Esophagus muscularis mucosa (tissue), 4 donors: Measurements from ENCODE around the gene ACAD11. TPM values are rescaled to one million over a fixed set of nuclear protein-coding genes. Genes with fewer than 3 reads are reported as not detected.

Source experiments
- DNase-seq: peaks from one replicate; pipeline ENCODE4 v3.0.0-alpha.2; 2017; ENCODE audit errors: extremely low spot score
- H3K27ac ChIP-seq, 4 donors: fragments of 200-600 bp; sonication (generic); replicated peaks in 1 of 4; 1 replicate in 3 of 4; 2 replicates in 1 of 4; pipeline ENCODE4 v1.5.1; 2016 to 2019; ENCODE audit warnings: mild to moderate bottlenecking in 1 of 4
- H3K27me3 ChIP-seq, 4 donors: fragments of 200-600 bp; sonication (generic); one replicate each; pipeline versions ENCODE4 v1.5.1 to v1.6.0; 2016 to 2019
- H3K36me3 ChIP-seq, 4 donors: fragments of 200-600 bp; sonication (generic); one replicate each; pipeline ENCODE4 v1.5.1; 2016 to 2019
- H3K4me1 ChIP-seq, 4 donors: fragments of 200-600 bp; sonication (generic); one replicate each; pipeline ENCODE4 v1.5.1; 2016 to 2019
- H3K4me3 ChIP-seq, 4 donors: fragments of 200-600 bp; sonication (generic); 1 replicate in 2 of 4; 2 replicates in 2 of 4; pipeline ENCODE4 v1.5.1; 2016 to 2019; ENCODE audit warnings: mild to moderate bottlenecking in 4 of 4, moderate library complexity in 1 of 4
- H3K9me3 ChIP-seq, 4 donors: fragments of 200-600 bp; sonication (generic); 1 replicate in 3 of 4; 2 replicates in 1 of 4; pipeline ENCODE4 v1.5.1; 2016 to 2019
- EP300 ChIP-seq: sonication (generic); formaldehyde crosslinking; IDR thresholded peaks from one replicate; pipeline ENCODE4 v1.6.1; 2017; ENCODE audit warnings: antibody characterized with exemption
- POLR2A ChIP-seq: fragments of 450-650 bp; IDR thresholded peaks from one replicate; pipeline ENCODE4 v1.6.1; 2017; ENCODE audit warnings: antibody characterized with exemption, moderate library complexity, mild to moderate bottlenecking, low read depth
- POLR2AphosphoS5 ChIP-seq, 2 donors: sonication (generic); formaldehyde crosslinking; IDR thresholded peaks; one replicate each; pipeline ENCODE4 v1.6.1; 2017; ENCODE audit warnings: antibody characterized with exemption in 2 of 2
- WGBS: methylation state at CpG from one replicate; pipeline ENCODE4 v1.1.5; 2018; 5-methylcytosine and 5-hydroxymethylcytosine counted together
- intact Hi-C: fragments of 100-400 bp; cut with DNase I; formaldehyde crosslinking; loops from one replicate; pipeline ENCODE4 v1.15.1; 2023
- total RNA-seq, 4 donors: library from RNA; depleted of rRNA; stranded (reverse); fragments of >200 nt; gene quantifications; one replicate each; pipeline versions ENCODE4 v1.1.0 to v1.2.1, GENCODE V29; 2016
- TF ChIP-seq, protein P1 (sequence below), 3 experiments: fragments of 200-600 bp in 2 of 3; fragments of 450-650 bp in 1 of 3; sonication (generic) in 2 of 3; IDR thresholded peaks; one replicate each; pipeline ENCODE4 v1.5.1; 2017 to 2019; ENCODE audit warnings: antibody characterized with exemption in 3 of 3, mild to moderate bottlenecking in 2 of 3, moderate library complexity in 1 of 3

The ACAD11 gene
- total RNA-seq, 4 donors from 2014 or later, result 14.1 to 26.6 (median 17.2) TPM

DNA sequence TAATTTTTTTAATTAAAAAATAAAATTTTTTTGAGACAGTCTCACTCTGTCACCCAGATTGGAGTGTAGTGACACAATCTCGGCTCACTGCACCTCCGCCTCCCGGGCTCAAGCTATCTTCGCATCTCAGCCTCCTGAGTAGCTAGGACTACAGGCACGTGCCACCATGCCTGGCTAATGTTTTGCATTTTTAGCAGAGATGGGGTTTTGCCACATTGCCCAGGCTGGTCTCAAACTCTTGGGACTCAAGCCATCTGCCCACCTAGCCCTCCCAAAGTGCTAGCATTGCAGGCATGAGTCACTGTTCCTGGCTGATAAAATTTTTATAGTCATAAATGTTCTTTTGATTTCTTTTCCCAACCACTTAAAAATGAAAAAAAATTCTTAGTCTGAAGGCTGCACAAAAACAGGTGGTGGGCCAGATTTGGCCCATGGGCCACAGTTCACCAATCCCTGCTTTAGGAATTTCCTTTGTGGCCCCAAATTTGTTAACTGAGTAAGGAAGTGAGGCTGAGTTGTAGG lies 9.7 kb upstream of the ACAD11 start:
- DNase-seq, result no peak
- intact Hi-C loops, result no loop called here
- Histone ChIP-seq H3K36me3 (peaks cover 0 to 54% (median 25%) of the 10 kb centered on the region in 4 donors), H3K4me3 (no peak overlapping the region), H3K9me3 (no peaks in the 10 kb centered on the region), H3K27ac (no peak overlapping the region), H3K27me3 (no peaks in the 10 kb centered on the region), H3K4me1 (peaks cover 0 to 9% (median 4%) of the 10 kb centered on the region in 4 donors)
- WGBS, result 95% methylated on average over 5 of the region's 5 CpGs
- TF ChIP-seq, protein P1, sequence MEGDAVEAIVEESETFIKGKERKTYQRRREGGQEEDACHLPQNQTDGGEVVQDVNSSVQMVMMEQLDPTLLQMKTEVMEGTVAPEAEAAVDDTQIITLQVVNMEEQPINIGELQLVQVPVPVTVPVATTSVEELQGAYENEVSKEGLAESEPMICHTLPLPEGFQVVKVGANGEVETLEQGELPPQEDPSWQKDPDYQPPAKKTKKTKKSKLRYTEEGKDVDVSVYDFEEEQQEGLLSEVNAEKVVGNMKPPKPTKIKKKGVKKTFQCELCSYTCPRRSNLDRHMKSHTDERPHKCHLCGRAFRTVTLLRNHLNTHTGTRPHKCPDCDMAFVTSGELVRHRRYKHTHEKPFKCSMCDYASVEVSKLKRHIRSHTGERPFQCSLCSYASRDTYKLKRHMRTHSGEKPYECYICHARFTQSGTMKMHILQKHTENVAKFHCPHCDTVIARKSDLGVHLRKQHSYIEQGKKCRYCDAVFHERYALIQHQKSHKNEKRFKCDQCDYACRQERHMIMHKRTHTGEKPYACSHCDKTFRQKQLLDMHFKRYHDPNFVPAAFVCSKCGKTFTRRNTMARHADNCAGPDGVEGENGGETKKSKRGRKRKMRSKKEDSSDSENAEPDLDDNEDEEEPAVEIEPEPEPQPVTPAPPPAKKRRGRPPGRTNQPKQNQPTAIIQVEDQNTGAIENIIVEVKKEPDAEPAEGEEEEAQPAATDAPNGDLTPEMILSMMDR (IDR thresholded peaks at IDR 0.05), result no peak
- TF ChIP-seq EP300 (no peak), POLR2A (no peak), POLR2AphosphoS5 (IDR thresholded peaks at IDR 0.05) (no peak)

DNA sequence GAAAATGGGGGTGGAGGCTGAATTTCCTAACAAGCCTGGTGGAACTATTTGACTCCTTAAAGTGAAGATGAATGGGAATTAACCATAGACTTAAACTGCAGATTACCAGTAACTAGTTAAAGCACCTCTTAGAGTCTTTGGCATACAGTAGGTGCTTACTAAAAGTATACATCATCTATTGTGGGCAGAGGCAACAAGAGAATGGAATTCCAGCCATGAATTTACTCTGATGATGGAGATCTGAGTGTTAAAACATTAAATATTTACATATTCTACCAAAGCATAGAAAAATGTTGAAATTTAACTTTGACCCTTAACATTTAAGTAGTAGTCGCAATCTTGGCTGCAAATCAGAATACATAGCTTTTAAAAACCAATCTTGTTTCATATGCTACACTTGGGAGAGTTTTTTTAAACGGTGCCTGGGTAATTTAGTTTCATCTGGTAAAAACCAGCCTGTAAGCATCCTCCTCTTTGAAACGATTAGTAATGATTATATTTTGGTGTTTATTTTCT lies 5.7 kb upstream of the ACAD11 start:
- Histone ChIP-seq H3K27ac (no peak overlapping the region), H3K4me3 (no peak overlapping the region), H3K36me3 (peaks cover 0 to 18% (median 0%) of the 10 kb centered on the region in 4 donors), H3K27me3 (no peaks in the 10 kb centered on the region), H3K4me1 (peaks cover 28 to 34% (median 32%) of the 10 kb centered on the region in 4 donors), H3K9me3 (no peaks in the 10 kb centered on the region)
- TF ChIP-seq POLR2AphosphoS5 (IDR thresholded peaks at IDR 0.05) (no peak), EP300 (no peak), POLR2A (no peak)
- TF ChIP-seq, protein P1 (IDR thresholded peaks at IDR 0.05), result no peak
- no peak for DNase-seq
- 50% methylated on average over 3 of the region's 3 CpGs for WGBS
- intact Hi-C loops, result no loop called here

DNA sequence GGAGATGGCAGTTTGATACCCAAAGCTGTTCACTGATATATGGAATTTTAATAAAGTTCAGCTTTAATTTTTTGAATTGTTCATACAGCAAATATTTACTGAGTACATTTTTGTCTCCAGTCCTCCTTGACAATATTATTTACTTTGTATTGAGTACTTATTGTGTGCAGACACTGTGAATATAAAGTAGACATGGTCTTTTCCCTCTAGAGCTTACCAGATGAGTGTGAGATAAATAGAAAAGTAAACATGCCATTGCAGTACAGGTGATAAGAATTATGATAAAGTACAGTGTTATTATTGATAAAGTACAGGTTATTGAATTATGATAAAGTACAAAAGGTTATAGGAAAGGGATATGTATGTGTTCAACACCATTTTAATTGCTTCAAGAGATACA lies 2.6 kb upstream of the ACAD11 start:
- no peaks in the 10 kb centered on the region for H3K27me3 ChIP-seq
- H3K4me1 ChIP-seq, result peaks cover 42 to 55% (median 45%) of the 10 kb centered on the region in 4 donors
- intact Hi-C loops, result loop anchor here (5.0 kb wide), 1 partner anchor 60 kb away; the partner anchor contains the start of gene NPHP3
- no peaks in the 10 kb centered on the region for H3K9me3 ChIP-seq
- no peak for TF ChIP-seq POLR2AphosphoS5 (IDR thresholded peaks at IDR 0.05)
- no peak for TF ChIP-seq POLR2A
- TF ChIP-seq, protein P1 (IDR thresholded peaks at IDR 0.05), result no peak
- no peak for TF ChIP-seq EP300
- H3K27ac ChIP-seq, result no peak overlapping the region
- no peak overlapping the region for H3K4me3 ChIP-seq
- no peak for DNase-seq
- peaks cover 0 to 3% (median 0%) of the 10 kb centered on the region in 4 donors for H3K36me3 ChIP-seq

DNA sequence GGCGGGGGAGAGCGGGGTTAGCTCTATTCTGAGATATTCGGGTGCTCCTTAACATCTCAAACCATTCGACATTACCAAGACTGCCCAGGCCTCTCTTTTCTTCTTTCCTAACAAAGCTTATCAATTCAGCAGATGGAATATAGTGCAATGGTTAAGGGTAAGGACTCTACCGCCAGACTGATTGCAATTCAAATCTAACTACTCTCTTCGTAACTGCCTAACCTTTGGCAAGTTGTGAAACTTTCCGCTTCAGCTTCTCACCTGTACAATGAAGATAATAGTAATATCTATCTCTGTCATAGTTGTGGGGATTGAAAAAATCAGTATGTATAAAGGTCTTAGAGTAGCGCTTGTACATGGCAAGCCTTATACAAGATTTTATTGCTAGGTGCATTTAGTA lies 1.5 kb upstream of the ACAD11 start:
- 19% methylated on average over 8 of the region's 8 CpGs for WGBS
- peak overlapping the region; percentile 90 to 96 (median 92) for H3K27ac ChIP-seq
- no peaks in the 10 kb centered on the region for H3K9me3 ChIP-seq
- no peak for DNase-seq
- intact Hi-C loops, result loop anchor here (5.0 kb wide), 1 partner anchor 61 kb away; the partner anchor contains the start of gene NPHP3
- TF ChIP-seq, protein P1 (IDR thresholded peaks at IDR 0.05), result no peak
- TF ChIP-seq POLR2A, result no peak
- no peaks in the 10 kb centered on the region for H3K27me3 ChIP-seq
- H3K36me3 ChIP-seq, result no peaks in the 10 kb centered on the region
- peak overlapping the region; percentile 76 to 96 (median 86) for H3K4me3 ChIP-seq
- H3K4me1 ChIP-seq, result peaks cover 44 to 62% (median 49%) of the 10 kb centered on the region in 4 donors

DNA sequence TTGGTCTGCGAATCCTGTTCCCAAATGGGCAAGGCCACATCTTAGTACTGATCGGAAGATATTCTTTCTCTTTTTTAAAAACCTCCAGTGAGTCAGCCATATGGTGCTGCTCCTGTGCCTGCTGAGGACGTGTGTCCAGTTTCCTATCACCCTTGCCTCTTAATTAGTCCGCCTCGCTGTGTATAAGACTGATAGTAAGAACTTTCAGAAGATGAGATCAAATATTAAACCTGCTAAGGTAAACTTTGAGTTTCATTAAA lies 1.1 kb upstream of the ACAD11 start:
- no peaks in the 10 kb centered on the region for H3K36me3 ChIP-seq
- WGBS, result 1% methylated on average over 5 of the region's 5 CpGs
- no peak for DNase-seq
- peak overlapping the region; percentile 76 to 96 (median 86) for H3K4me3 ChIP-seq
- TF ChIP-seq POLR2A (no peak), POLR2AphosphoS5 (IDR thresholded peaks at IDR 0.05) (no peak), EP300 (no peak)
- TF ChIP-seq, protein P1 (IDR thresholded peaks at IDR 0.05), result no peak
- peak overlapping the region; percentile 90 to 96 (median 92) for H3K27ac ChIP-seq
- H3K27me3 ChIP-seq, result no peaks in the 10 kb centered on the region
- no peaks in the 10 kb centered on the region for H3K9me3 ChIP-seq
- peaks cover 46 to 64% (median 49%) of the 10 kb centered on the region in 4 donors for H3K4me1 ChIP-seq
- intact Hi-C loops, result loop anchor here (5.0 kb wide), 1 partner anchor 62 kb away; the partner anchor contains the start of gene NPHP3
